Endothelial cell (in vitro differentiated cells): ENCODE data around the gene TESMIN. TPM values are rescaled to one million over a fixed set of nuclear protein-coding genes. Genes with fewer than 3 reads are reported as not detected.

Experiments
- DNase-seq: peaks from one replicate; pipeline ENCODE4 v3.0.0; 2021; ENCODE audit warnings: low spot score
- H3K27ac Mint-ChIP-seq: one replicate; pipeline ENCODE4 v1.8.0; 2021; ENCODE audit warnings: mixed read lengths, inconsistent platforms; ENCODE audit not compliant: unreplicated experiment
- H3K27me3 Mint-ChIP-seq: one replicate; pipeline ENCODE4 v1.8.0; 2021; ENCODE audit warnings: mild to moderate bottlenecking, moderate library complexity, mixed read lengths, inconsistent platforms; ENCODE audit not compliant: unreplicated experiment
- H3K36me3 Mint-ChIP-seq: one replicate; pipeline ENCODE4 v1.8.0; 2021; ENCODE audit warnings: mild to moderate bottlenecking, low read depth, mixed read lengths, inconsistent platforms; ENCODE audit not compliant: unreplicated experiment
- H3K4me1 Mint-ChIP-seq: one replicate; pipeline ENCODE4 v1.8.0; 2021; ENCODE audit warnings: mild to moderate bottlenecking, mixed read lengths, inconsistent platforms; ENCODE audit not compliant: unreplicated experiment
- H3K4me3 Mint-ChIP-seq: one replicate; pipeline ENCODE4 v1.8.0; 2021; ENCODE audit warnings: mild to moderate bottlenecking, mixed read lengths, inconsistent platforms; ENCODE audit not compliant: unreplicated experiment
- H3K9me3 Mint-ChIP-seq: one replicate; pipeline ENCODE4 v1.8.0; 2021; ENCODE audit warnings: mixed read lengths, inconsistent platforms; ENCODE audit not compliant: unreplicated experiment
- CTCF ChIP-seq: fragments of 200-600 bp; sonication (generic); IDR thresholded peaks from one replicate; pipeline ENCODE4 v1.5.0; 2021; ENCODE audit warnings: antibody characterized with exemption; ENCODE audit not compliant: unreplicated experiment
- total RNA-seq: library from RNA; stranded (reverse); fragmentation: NEBNext Ultra II Directional; extraction: Animal tissue kit (Norgen Biotek cat#: 25700); gene quantifications from one replicate; pipeline ENCODE4 v1.2.1, GENCODE V29; 2021; ENCODE audit not compliant: unreplicated experiment

TESMIN gene
- total RNA-seq, 1 donor from 2014 or later = 3.4 TPM

GRCh38 chr11:68784653-68785052 lies 33.3 kb upstream of the TESMIN start:
- no peak for DNase-seq
- Mint-ChIP-seq H3K4me1 (no peaks in the 10 kb centered on the region), H3K9me3 (no peaks in the 10 kb centered on the region), H3K27me3 (peaks cover 5% of the 10 kb centered on the region), H3K4me3 (no peak overlapping the region), H3K36me3 (no peaks in the 10 kb centered on the region), H3K27ac (no peak overlapping the region)
- TF ChIP-seq CTCF = no peak

DNA sequence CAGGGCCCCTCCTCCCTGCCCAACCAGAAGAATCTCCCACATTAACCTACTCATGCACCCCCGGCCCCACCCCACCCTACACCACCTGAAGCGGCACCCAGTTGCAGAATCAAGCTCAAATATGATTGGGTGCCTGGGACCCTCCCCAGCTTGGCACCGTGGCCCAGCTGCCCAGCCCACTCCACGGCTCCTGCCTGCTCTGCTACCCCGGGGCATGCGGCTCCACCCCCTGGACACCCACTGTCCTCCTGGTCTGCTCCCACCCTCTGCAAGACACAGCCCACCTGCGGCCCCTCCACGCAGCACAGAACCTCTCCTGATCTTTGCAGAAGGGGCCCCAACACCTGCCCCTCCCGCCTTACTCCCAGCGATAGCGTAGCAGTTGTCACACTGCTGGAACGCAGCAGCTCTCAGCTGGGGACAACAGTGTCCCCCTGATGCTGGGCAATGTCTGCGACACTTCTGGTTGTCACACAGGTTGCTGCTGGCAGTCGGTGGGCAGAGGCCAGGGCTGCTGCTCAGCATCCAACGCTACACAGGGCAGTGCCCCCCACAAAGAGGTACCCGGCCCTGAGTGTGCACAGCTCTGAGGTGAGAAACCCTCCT lies 32.0 kb upstream of the TESMIN start:
- H3K27me3 Mint-ChIP-seq = peaks cover 5% of the 10 kb centered on the region
- no peak overlapping the region for H3K27ac Mint-ChIP-seq
- no peak for TF ChIP-seq CTCF
- no peak for DNase-seq
- H3K4me1 Mint-ChIP-seq = no peaks in the 10 kb centered on the region
- no peak overlapping the region for H3K4me3 Mint-ChIP-seq
- H3K36me3 Mint-ChIP-seq = no peaks in the 10 kb centered on the region
- H3K9me3 Mint-ChIP-seq = no peaks in the 10 kb centered on the region

GRCh38 chr11:68782711-68783110 lies 31.4 kb upstream of the TESMIN start:
- H3K27ac Mint-ChIP-seq = no peak overlapping the region
- H3K9me3 Mint-ChIP-seq = no peaks in the 10 kb centered on the region
- peaks cover 5% of the 10 kb centered on the region for H3K27me3 Mint-ChIP-seq
- no peak overlapping the region for H3K4me3 Mint-ChIP-seq
- TF ChIP-seq CTCF = no peak
- no peaks in the 10 kb centered on the region for H3K36me3 Mint-ChIP-seq
- DNase-seq = no peak
- no peaks in the 10 kb centered on the region for H3K4me1 Mint-ChIP-seq

- peaks cover 5% of the 10 kb centered on the region for H3K27me3 Mint-ChIP-seq
- peak; percentile 31 for DNase-seq
- no peaks in the 10 kb centered on the region for H3K9me3 Mint-ChIP-seq
- no peaks in the 10 kb centered on the region for H3K4me1 Mint-ChIP-seq
- TF ChIP-seq CTCF = no peak
- no peaks in the 10 kb centered on the region for H3K36me3 Mint-ChIP-seq
- H3K27ac Mint-ChIP-seq = no peak overlapping the region
- H3K4me3 Mint-ChIP-seq = no peak overlapping the region
Observed at GRCh38 chr11:68780829-68781228, 29.5 kb upstream of the TESMIN start.

DNA sequence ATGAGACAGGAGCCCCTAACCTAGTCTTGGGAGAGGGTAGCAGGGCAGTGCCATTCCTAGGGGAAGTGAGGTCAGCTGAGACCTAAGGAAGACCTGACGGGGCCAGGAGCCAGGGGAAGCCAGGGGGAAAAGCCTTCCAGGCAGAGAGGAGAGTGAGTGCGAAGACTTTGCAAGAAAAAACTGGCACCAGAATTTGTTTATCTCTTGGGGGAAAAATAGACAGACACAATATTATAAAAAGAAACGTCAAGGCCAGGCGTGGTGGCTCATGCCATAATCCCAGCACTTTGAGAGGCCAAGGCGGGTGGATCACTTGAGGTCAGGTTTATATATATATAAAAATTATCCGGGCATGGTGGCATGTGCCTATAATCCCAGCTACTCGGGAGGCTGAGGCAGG lies 26.9 kb upstream of the TESMIN start:
- Mint-ChIP-seq H3K4me3 (no peak overlapping the region), H3K27ac (no peak overlapping the region), H3K27me3 (peaks cover 5% of the 10 kb centered on the region), H3K9me3 (no peaks in the 10 kb centered on the region), H3K36me3 (no peaks in the 10 kb centered on the region), H3K4me1 (no peaks in the 10 kb centered on the region)
- no peak for DNase-seq
- TF ChIP-seq CTCF = no peak
